ENCODE measurements around the gene EPSTI1.
"Not testable (repeated sequence)": the region's sequence is repeated elsewhere in the genome, so short reads cannot be mapped to it uniquely, and the experiment has no call there.

The EPSTI1 gene, protein sequence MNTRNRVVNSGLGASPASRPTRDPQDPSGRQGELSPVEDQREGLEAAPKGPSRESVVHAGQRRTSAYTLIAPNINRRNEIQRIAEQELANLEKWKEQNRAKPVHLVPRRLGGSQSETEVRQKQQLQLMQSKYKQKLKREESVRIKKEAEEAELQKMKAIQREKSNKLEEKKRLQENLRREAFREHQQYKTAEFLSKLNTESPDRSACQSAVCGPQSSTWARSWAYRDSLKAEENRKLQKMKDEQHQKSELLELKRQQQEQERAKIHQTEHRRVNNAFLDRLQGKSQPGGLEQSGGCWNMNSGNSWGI

DNA sequence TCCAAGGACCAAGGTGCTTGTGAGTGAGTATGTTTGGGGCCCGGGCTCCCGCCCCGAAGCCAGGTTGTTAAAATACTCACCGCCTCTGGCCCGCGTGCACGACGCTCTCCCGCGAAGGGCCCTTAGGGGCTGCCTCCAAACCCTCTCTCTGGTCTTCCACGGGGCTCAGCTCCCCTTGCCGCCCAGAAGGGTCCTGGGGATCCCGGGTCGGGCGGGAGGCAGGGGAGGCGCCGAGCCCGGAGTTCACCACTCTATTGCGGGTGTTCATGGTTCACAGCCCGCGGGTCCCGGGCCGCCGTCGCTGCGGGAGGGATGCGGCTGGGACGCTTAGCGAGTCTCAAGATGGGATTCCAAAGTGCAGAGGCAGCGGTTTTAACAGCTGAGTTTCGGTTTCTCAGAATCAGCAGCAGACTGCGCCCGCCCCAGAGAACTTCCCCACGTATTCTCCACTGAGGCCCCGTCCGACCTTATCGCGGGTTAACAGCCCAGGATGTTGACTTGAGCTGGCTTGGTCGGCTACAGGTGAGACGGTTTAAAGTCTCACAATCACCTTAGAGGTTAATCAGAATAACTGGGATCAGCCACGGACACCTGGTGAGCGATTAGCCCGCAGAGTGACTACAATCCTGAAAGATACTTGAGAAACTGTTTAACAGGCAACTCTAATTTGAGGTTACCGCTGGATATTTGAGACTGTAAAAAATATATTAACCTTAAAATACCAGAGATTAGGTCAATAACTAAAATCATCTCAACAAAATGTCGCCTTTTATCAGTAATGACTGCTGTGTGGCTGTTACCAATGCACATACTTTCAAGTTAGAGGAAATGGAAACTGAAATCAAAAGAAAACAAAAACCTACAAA is at the start of gene EPSTI1:
TSS of gene EPSTI1 (minus strand) at position 344 of the 866 bp plus-strand sequence. CDS start at position 268, 76 bp downstream.
- Histone ChIP-seq H3K9ac (ENCODE audit: low read depth in 1 of 2, low read length in 2 of 2) (peak within 1 kb of the TSS; percentile 68 to 86), H3K4me3 (ENCODE audit: low read length in 2 of 2) (peak within 1 kb of the TSS; percentile 85 to 92), H3K4me1 (ENCODE audit: control insufficient read depth in 2 of 2, insufficient read depth in 2 of 2, low read length in 2 of 2) (peaks cover 15 to 20% of the 10 kb centered on the region in 2 donors), H3K27ac (ENCODE audit: low read depth in 2 of 2, low read length in 2 of 2) (peak within 1 kb of the TSS; percentile 88), H3K36me3 (ENCODE audit: control insufficient read depth in 2 of 2, insufficient read depth in 2 of 2, low read length in 2 of 2) (no peaks in the 10 kb centered on the region), H3K9me3 (ENCODE audit: control insufficient read depth in 2 of 2, low read length in 2 of 2) (no peaks in the 10 kb centered on the region), H3K27me3 (ENCODE audit: control insufficient read depth in 2 of 2, insufficient read depth in 2 of 2, low read length in 2 of 2) (no peaks in the 10 kb centered on the region)

DNA sequence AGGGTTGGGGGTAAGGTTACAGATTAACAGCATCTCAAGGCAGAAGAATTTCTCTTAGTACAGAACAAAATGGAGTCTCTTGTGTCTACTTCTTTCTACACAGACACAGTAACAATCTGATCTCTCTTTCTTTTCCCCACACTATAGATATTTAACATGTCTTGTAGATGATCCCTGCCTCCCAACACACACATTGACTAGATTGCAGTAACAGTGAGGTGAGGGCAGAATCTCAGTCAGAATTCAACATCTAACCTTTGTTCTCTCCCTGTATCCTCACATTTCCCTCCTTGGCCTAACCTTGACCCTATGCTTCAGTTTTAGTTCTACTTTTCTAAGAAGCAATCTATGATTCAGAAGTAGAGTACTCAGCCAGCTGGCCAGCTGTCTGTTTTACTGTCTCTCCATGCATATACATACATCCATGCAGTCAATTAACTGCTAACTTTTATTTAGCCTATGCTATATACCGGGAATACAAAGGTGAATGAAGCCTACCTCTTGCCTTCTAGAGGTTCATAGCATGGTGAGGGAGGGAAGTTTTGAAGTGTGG is 49.4 kb upstream of the EPSTI1 start:
- Histone ChIP-seq H3K4me3 (ENCODE audit: low read length in 2 of 2) (no peak overlapping the region), H3K27me3 (ENCODE audit: control insufficient read depth in 2 of 2, insufficient read depth in 2 of 2, low read length in 2 of 2) (no peaks in the 10 kb centered on the region), H3K9ac (ENCODE audit: low read depth in 1 of 2, low read length in 2 of 2) (no peak overlapping the region), H3K9me3 (ENCODE audit: control insufficient read depth in 2 of 2, low read length in 2 of 2) (no peaks in the 10 kb centered on the region), H3K4me1 (ENCODE audit: control insufficient read depth in 2 of 2, insufficient read depth in 2 of 2, low read length in 2 of 2) (peaks cover 13 to 29% of the 10 kb centered on the region in 2 donors), H3K36me3 (ENCODE audit: control insufficient read depth in 2 of 2, insufficient read depth in 2 of 2, low read length in 2 of 2) (no peaks in the 10 kb centered on the region), H3K27ac (ENCODE audit: low read depth in 2 of 2, low read length in 2 of 2) (no peak overlapping the region)

DNA sequence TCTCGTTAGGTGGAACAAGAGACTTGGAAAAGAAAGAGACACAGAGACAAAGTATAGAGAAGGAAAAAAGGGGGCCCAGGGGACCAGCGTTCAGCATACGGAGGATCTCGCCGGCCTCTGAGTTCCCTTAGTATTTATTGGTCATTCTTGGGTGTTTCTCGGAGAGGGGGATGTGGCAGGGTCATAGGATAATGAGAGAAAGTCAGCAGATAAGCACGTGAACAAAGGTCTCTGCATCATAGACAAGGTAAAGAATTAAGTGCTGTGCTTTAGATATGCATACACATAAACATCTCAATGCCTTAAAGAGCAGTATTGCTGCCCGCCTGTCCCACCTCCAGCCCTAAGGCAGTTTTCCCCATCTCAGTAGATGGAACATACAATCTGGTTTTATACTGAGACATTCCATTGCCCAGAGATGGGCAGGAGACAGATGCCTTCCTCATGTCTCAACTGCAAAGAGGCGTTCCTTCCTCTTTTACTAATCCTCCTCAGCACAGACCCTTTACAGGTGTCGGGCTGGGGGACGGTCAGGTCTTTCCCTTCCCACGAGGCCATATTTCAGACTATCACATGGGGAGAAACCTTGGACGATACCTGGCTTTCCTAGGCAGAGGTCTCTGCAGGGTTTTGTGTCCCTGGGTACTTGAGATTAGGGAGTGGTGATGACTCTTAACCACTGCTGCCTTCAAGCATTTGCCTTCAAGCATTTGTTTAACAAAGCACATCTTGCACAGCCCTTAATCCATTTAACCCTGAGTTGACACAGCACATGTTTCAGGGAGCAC is 48.7 kb upstream of the EPSTI1 start:
- not testable (repeated sequence) for H3K4me3 ChIP-seq (ENCODE audit: low read length in 2 of 2); H3K27ac ChIP-seq (ENCODE audit: low read depth in 2 of 2, low read length in 2 of 2); H3K36me3 ChIP-seq (ENCODE audit: control insufficient read depth in 2 of 2, insufficient read depth in 2 of 2, low read length in 2 of 2); H3K9me3 ChIP-seq (ENCODE audit: control insufficient read depth in 2 of 2, low read length in 2 of 2); H3K27me3 ChIP-seq (ENCODE audit: control insufficient read depth in 2 of 2, insufficient read depth in 2 of 2, low read length in 2 of 2); H3K9ac ChIP-seq (ENCODE audit: low read depth in 1 of 2, low read length in 2 of 2)
- peaks cover 11 to 22% of the 10 kb centered on the region in 2 donors for H3K4me1 ChIP-seq (ENCODE audit: control insufficient read depth in 2 of 2, insufficient read depth in 2 of 2, low read length in 2 of 2)

DNA sequence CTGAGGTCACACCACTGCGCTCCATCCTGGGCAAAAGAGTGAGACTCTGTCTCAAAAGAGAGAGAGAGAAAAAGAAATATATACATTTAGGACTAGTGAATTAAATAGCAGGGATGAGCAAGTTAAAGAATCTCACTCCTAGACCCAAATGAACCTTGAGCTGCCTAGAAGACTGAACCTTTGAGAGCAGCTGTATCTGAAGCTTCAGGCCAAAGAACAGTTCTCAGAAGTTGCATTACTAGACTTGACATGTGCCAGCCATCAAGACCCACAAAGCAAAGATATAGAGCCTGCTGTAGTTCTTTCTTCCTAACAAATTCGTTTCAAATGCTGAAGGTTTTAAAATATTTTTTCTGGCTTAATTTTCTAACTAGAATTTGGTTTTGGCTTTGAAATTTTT is 47.9 kb upstream of the EPSTI1 start:
- Histone ChIP-seq H3K27me3 (ENCODE audit: control insufficient read depth in 2 of 2, insufficient read depth in 2 of 2, low read length in 2 of 2) (no peaks in the 10 kb centered on the region), H3K4me3 (ENCODE audit: low read length in 2 of 2) (no peak overlapping the region), H3K9ac (ENCODE audit: low read depth in 1 of 2, low read length in 2 of 2) (no peak overlapping the region), H3K4me1 (ENCODE audit: control insufficient read depth in 2 of 2, insufficient read depth in 2 of 2, low read length in 2 of 2) (peaks cover 7 to 17% of the 10 kb centered on the region in 2 donors), H3K27ac (ENCODE audit: low read depth in 2 of 2, low read length in 2 of 2) (no peak overlapping the region), H3K9me3 (ENCODE audit: control insufficient read depth in 2 of 2, low read length in 2 of 2) (no peaks in the 10 kb centered on the region), H3K36me3 (ENCODE audit: control insufficient read depth in 2 of 2, insufficient read depth in 2 of 2, low read length in 2 of 2) (no peaks in the 10 kb centered on the region)

DNA sequence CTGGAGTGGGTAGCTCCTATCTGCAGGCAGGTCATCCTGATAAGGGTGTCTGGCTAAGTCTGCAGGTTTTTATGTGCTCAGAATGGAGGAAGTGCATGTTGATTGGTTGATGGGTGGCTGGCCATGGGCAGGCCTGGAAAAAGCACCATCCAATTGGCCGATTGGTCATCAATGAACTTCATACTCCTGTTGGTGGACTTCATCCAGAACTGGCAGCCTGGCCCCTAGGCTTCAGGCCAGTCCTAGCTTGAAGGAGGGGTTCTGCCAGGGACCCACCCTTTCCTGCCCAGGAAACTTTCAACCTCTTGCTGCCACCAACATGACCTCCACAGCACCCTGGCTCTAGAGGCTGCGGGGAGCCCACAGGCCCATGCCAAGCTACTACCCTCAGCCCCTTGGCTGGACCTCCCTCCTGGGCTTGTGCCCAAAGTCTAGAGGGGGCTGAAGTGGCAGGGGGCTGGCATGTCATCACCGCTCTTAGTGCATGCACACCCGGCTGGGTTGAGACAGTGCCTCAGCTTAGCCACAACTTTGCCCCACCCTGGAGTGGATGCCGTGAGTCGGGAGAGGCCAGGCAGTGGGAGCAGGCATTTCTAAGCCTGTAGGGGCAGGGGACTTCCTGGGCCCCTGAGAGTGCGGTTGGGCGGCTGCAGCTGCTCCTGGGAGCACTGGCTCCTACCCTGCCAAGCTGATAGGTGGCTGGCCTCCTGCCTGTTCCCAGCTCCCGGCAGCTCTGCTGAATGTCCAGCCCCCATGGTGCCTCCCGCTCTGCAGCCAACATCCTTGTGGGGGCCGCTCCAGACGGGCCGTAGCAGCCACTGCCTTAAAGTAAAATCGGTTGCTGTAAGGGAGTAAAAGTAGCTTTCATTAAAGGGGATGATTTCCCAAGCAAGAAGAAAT is 44.6 kb upstream of the EPSTI1 start:
- Histone ChIP-seq H3K36me3 (ENCODE audit: control insufficient read depth in 2 of 2, insufficient read depth in 2 of 2, low read length in 2 of 2) (no peaks in the 10 kb centered on the region), H3K27me3 (ENCODE audit: control insufficient read depth in 2 of 2, insufficient read depth in 2 of 2, low read length in 2 of 2) (no peaks in the 10 kb centered on the region), H3K9ac (ENCODE audit: low read depth in 1 of 2, low read length in 2 of 2) (no peak overlapping the region), H3K4me3 (ENCODE audit: low read length in 2 of 2) (no peak overlapping the region), H3K27ac (ENCODE audit: low read depth in 2 of 2, low read length in 2 of 2) (no peak overlapping the region), H3K9me3 (ENCODE audit: control insufficient read depth in 2 of 2, low read length in 2 of 2) (no peaks in the 10 kb centered on the region), H3K4me1 (ENCODE audit: control insufficient read depth in 2 of 2, insufficient read depth in 2 of 2, low read length in 2 of 2) (no peaks in the 10 kb centered on the region)

DNA sequence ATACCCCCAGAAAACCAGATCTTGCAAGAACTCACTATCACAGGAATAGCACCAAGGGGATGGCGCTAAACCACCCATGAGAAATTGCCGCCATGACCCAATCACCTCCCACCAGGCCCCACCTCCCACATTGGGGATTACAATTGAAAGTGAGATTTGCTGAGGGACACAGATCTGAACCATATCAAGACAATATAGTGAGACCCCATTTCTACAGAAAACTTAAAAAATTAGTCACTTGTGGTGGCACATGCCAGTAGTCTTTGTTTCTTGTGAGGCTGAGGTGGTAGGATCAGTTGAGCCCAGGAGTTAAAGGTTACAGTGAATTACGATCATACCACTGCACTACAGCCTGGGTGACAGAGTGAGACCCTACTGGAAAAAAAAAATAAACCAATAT is 41.0 kb upstream of the EPSTI1 start:
- no peak overlapping the region for H3K4me3 ChIP-seq (ENCODE audit: low read length in 2 of 2)
- no peak overlapping the region for H3K9ac ChIP-seq (ENCODE audit: low read depth in 1 of 2, low read length in 2 of 2)
- no peaks in the 10 kb centered on the region for H3K27me3 ChIP-seq (ENCODE audit: control insufficient read depth in 2 of 2, insufficient read depth in 2 of 2, low read length in 2 of 2)
- no peak overlapping the region for H3K27ac ChIP-seq (ENCODE audit: low read depth in 2 of 2, low read length in 2 of 2)
- H3K4me1 ChIP-seq (ENCODE audit: control insufficient read depth in 2 of 2, insufficient read depth in 2 of 2, low read length in 2 of 2) = no peaks in the 10 kb centered on the region
- H3K9me3 ChIP-seq (ENCODE audit: control insufficient read depth in 2 of 2, low read length in 2 of 2) = no peaks in the 10 kb centered on the region
- peaks cover 0 to 5% of the 10 kb centered on the region in 2 donors for H3K36me3 ChIP-seq (ENCODE audit: control insufficient read depth in 2 of 2, insufficient read depth in 2 of 2, low read length in 2 of 2)

DNA sequence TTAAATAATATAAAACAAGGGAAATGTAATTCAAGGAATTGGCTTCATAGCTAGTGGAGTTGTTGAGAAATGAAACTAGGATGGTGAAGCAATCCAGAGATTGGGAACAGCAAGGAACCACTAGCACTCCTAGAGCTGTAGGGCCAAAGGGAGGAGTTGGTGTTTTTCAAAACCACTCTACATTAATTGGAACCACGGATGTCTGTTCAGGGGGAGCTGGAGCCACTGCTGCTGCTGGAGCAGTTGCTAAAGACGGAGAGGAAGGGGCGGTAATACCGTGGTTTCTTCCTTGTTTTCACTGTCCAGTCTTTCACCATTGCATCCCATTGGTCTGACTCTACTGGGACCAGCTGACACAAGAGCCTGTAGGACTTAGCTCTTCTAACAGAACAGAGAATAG is 39.8 kb upstream of the EPSTI1 start:
- Histone ChIP-seq H3K27ac (ENCODE audit: low read depth in 2 of 2, low read length in 2 of 2) (no peak overlapping the region), H3K4me3 (ENCODE audit: low read length in 2 of 2) (no peak overlapping the region), H3K4me1 (ENCODE audit: control insufficient read depth in 2 of 2, insufficient read depth in 2 of 2, low read length in 2 of 2) (no peaks in the 10 kb centered on the region)

DNA sequence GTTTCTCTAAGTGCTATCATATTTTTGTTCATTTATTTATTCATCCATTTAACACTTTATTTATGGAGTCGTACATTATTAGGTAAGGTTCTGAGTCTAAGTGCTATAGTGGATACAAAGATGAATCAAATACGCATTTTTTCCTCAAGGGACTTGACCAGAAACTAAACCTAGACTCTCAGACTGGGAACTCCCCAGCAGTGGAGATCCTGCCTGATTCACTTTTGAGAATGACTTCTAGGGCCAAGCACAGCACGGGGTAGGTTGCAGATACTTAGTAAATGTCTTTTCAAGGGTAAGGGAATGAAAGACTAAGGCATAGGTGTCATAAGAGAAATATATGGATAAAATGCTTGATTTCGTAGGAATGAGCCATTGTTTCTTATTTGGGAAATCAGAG is 38.5 kb upstream of the EPSTI1 start:
- Histone ChIP-seq H3K9ac (ENCODE audit: low read depth in 1 of 2, low read length in 2 of 2) (no peak overlapping the region), H3K4me3 (ENCODE audit: low read length in 2 of 2) (no peak overlapping the region), H3K27me3 (ENCODE audit: control insufficient read depth in 2 of 2, insufficient read depth in 2 of 2, low read length in 2 of 2) (no peaks in the 10 kb centered on the region), H3K4me1 (ENCODE audit: control insufficient read depth in 2 of 2, insufficient read depth in 2 of 2, low read length in 2 of 2) (no peaks in the 10 kb centered on the region), H3K36me3 (ENCODE audit: control insufficient read depth in 2 of 2, insufficient read depth in 2 of 2, low read length in 2 of 2) (peaks cover 0 to 6% of the 10 kb centered on the region in 2 donors), H3K9me3 (ENCODE audit: control insufficient read depth in 2 of 2, low read length in 2 of 2) (no peaks in the 10 kb centered on the region), H3K27ac (ENCODE audit: low read depth in 2 of 2, low read length in 2 of 2) (no peak overlapping the region)

More for the DNA sequence above, 39.8 kb upstream of the EPSTI1 start:
- Histone ChIP-seq H3K36me3 (ENCODE audit: control insufficient read depth in 2 of 2, insufficient read depth in 2 of 2, low read length in 2 of 2) (peaks cover 0 to 6% of the 10 kb centered on the region in 2 donors), H3K9me3 (ENCODE audit: control insufficient read depth in 2 of 2, low read length in 2 of 2) (no peaks in the 10 kb centered on the region), H3K27me3 (ENCODE audit: control insufficient read depth in 2 of 2, insufficient read depth in 2 of 2, low read length in 2 of 2) (no peaks in the 10 kb centered on the region), H3K9ac (ENCODE audit: low read depth in 1 of 2, low read length in 2 of 2) (no peak overlapping the region)

DNA sequence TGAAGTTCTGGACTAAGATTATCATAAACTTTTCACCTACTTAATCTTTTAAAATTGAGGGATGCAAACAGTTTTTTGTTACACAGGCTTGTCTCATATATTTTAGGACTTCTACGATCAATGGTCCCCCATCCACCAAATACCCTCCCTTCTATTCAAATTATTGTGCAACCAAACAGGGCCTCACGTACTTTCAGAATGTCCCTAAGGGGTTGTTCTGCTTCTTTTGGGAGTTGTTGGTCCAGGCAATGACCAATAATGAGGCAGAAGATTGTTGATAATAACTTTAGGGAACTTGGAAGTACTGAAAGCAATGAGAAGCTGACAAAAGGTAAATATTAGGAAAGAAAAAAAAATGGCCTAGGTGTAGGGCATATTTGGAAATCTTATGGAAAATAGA is 34.2 kb upstream of the EPSTI1 start:
- peaks cover 0 to 6% of the 10 kb centered on the region in 2 donors for H3K36me3 ChIP-seq (ENCODE audit: control insufficient read depth in 2 of 2, insufficient read depth in 2 of 2, low read length in 2 of 2)
- no peak overlapping the region for H3K9ac ChIP-seq (ENCODE audit: low read depth in 1 of 2, low read length in 2 of 2)
- H3K27ac ChIP-seq (ENCODE audit: low read depth in 2 of 2, low read length in 2 of 2) = no peak overlapping the region
- H3K9me3 ChIP-seq (ENCODE audit: control insufficient read depth in 2 of 2, low read length in 2 of 2) = no peaks in the 10 kb centered on the region
- no peak overlapping the region for H3K4me3 ChIP-seq (ENCODE audit: low read length in 2 of 2)
- no peaks in the 10 kb centered on the region for H3K27me3 ChIP-seq (ENCODE audit: control insufficient read depth in 2 of 2, insufficient read depth in 2 of 2, low read length in 2 of 2)
- H3K4me1 ChIP-seq (ENCODE audit: control insufficient read depth in 2 of 2, insufficient read depth in 2 of 2, low read length in 2 of 2) = peaks cover 8 to 14% of the 10 kb centered on the region in 2 donors

All from mucosa of rectum (tissue), 2 donors.